ENCODE results near the gene PRRT3.
"Not testable (repeated sequence)": the region's sequence is repeated elsewhere in the genome, so short reads cannot be mapped to it uniquely, and the experiment has no call there.

PRRT3 gene

GRCh38 chr3:9917820-9918219, 34.4 kb downstream of the PRRT3 start:
- DNase-seq = no peak

DNA sequence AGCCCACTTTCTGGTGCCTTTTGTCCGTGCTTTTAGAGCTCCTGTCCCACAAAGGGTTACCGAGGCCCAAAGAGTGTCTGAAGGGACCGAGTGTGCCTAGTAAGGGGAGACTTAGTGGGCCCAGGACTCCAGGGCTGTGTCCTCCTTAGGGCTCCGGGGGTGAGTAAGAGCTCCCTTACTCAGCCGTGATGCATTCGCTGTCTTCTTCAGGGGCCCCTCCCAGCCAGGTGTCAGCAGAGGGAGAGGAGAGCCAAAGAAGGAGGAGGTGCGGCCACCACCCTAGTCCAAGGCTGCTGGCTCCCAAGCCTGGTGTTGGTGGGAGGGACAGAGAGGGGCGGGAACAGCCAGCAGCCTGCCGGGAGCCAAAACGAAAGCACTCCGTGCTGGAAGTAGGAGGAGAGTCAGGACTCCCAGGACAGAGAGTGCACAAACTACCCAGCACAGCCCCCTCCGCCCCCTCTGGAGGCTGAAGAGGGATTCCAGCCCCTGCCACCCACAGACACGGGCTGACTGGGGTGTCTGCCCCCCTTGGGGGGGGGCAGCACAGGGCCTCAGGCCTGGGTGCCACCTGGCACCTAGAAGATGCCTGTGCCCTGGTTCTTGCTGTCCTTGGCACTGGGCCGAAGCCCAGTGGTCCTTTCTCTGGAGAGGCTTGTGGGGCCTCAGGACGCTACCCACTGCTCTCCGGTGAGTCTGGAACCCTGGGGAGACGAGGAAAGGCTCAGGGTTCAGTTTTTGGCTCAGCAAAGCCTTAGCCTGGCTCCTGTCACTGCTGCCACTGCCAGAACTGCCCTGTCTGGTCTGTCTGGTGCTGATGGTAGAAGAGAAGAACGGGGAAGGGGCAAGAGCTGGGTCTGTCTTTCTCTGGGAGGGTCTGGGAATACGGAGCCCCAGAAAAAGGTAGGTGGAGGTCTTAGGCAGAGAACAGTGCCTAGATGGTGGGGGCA, 35.2 kb downstream of the PRRT3 start, which contains the start of gene IL17RC:
Gene IL17RC, plus strand, starts transcription at position 365 of the 947 bp plus-strand sequence. Its CDS starts 218 bp downstream, at position 583.
- peak; percentile 39 for DNase-seq

GRCh38 chr3:9916346-9916733, 35.9 kb downstream of the PRRT3 start:
- DNase-seq = no peak

DNA sequence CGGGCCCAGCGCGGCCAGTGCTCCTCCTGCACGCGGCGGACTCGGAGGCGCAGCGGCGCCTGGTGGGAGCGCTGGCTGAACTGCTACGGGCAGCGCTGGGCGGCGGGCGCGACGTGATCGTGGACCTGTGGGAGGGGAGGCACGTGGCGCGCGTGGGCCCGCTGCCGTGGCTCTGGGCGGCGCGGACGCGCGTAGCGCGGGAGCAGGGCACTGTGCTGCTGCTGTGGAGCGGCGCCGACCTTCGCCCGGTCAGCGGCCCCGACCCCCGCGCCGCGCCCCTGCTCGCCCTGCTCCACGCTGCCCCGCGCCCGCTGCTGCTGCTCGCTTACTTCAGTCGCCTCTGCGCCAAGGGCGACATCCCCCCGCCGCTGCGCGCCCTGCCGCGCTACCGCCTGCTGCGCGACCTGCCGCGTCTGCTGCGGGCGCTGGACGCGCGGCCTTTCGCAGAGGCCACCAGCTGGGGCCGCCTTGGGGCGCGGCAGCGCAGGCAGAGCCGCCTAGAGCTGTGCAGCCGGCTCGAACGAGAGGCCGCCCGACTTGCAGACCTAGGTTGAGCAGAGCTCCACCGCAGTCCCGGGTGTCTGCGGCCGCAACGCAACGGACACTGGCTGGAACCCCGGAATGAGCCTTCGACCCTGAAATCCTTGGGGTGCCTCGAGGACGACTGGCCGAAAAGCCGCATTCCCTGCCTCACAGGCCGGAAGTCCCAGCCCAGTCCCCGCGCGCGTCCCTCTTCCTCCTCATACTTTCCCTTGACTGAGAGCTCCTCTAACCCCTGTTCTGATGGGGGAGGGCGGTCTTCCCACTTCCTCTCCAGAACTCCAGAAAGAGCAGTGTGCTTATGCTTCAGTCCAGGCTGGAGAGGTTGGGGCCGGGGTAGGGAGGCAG, 36.7 kb downstream of the PRRT3 start:
- peak; percentile 44 for DNase-seq

DNA sequence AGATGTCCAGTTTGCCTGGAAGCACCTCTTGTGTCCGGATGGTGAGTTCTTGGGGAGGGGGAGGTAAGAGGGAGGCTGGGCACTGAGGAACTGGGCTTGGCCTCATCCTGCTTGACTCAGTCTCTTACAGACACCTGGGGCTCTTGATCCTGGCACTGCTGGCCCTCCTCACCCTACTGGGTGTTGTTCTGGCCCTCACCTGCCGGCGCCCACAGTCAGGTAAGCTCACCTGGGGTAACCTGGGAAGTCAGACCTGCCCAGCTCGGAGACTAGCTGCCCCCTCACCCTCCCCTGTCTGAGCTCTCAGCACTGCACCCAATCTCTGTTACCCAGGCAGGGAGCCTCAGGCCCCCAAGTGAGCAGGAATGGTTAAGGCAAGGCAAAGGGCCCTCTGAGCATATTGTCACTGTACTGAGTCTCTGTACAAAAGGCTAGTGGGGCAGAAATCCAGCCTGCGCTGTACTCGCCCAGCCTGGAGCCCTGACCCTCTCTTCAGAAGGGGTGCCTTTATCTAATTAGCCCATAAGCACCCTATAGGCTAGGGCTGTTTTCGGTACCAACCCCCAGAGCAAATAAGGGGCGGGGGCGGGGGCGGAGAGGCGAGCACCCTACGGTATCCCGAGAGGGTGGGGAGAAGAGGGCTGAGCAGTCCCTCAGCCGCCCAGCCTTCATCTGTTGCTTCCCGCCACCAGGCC, 37.5 kb downstream of the PRRT3 start:
- DNase-seq = no peak

DNA sequence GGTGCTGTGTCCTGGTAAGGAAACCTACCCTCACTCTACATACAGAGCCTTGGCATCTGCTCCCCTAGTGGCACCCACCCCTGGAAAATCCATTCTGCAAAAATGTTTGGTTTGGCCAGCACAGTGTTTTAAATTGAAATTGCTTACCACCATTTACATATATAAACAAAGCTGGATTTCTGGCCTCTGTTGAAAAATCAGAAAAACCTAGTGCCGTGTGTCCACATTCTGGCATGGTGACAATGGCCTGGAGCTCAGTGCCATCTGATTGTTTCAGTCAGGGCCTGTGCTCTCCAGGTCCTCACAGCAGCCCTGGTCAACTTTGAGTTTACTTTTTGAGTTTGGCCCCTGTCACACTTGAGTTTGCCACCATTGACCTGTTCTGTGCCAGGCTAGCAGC, 38.2 kb downstream of the PRRT3 start:
- no peak for DNase-seq

- no peak for DNase-seq
Observed at GRCh38 chr3:9913601-9914000, 38.6 kb downstream of the PRRT3 start.

GRCh38 chr3:9912294-9912935, 39.8 kb downstream of the PRRT3 start:
- DNase-seq = no peak

DNA sequence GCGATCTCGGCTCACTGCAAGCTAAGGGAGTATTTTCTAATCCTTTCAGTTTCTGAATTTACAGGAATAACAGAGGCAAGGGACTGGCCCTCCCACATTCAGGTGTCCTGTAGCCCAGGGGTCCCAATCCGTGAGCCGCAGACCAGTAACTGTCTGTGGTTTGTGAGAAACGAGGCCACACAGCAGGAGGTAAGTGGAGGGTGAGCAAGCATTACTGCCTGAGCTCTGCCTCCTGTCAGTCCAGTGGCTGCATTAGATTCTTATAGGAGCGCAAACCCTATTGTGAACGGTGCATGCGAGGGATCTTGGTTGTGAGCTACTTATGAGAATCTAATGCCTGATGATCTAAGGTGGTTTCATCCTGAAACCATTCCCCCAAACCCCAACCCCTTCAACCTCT, 40.3 kb downstream of the PRRT3 start:
- no peak for DNase-seq

DNA sequence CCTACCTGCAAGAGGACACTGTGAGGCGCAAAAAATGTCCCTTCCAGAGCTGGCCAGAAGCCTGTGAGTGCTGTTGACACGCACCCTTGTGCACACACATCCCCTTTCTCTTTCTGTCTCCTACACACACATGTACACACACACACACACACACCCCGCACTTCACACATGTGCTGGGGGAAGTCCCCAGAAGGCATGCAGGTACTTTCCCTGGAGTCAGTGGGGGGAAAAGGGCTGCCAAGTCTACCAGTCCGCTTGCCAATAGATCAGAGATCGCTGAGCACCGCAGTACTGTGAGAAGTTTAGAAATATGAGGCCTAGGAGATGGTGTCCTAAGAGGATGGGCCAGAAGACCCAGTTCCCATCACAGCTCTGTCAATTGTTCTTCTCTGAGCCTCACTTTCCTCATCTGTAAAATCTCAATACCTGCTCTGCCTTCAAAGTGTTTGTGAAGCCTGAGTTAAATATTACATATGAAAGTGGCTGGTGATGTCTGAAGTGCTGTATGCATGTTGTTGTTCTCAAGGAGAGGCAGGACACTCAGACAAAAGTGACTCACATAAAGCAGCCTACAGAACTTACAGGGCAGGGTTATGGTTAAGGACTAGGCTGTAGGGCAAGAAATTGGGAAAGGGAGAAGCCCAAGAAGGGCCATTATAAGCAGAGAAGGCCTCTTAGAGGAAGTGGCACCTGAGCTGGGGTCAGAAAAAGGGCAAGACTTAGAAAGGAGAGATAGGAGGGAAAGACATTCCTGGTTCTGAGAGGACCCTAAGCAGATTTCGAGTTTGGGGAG, 42.8 kb downstream of the PRRT3 start:
- no peak for DNase-seq

DNA sequence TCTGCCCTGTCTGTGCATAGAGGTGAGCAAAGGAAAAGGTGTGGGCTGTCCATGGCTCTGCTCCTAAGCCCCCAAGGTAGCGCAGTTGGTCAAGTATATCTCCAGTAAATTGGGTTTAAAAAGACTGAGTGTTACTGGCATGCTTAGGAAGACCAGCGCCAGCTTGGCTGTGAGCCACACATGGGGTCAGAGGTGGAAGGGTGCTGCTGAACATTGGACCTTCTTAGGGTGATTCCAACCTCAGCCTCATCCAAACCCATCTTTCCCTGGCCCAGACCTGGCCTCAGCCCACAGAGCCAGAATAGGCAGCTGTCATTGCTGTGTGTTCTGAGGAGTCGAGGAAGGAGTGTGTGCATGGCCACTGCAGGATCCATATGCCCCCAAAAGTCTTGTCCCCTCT, 43.9 kb downstream of the PRRT3 start:
- DNase-seq = no peak

DNA sequence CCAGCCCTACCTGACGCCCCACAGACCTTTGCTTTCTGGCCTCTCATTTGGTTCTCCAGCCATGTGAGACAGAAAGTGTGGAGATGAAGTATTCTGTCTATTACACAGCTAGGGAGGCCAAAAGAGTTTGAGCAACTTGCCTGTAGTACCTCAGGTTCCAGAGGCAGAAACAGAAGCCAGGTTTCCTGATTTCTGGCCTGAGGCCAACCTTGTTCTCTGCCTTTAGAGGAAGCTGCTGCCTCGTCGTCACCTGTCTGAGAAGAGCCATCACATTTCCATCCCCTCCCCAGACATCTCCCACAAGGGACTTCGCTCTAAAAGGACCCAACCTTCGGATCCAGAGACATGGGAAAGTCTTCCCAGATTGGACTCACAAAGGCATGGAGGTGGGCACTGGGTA, 45.7 kb downstream of the PRRT3 start:
- no peak for DNase-seq

DNA sequence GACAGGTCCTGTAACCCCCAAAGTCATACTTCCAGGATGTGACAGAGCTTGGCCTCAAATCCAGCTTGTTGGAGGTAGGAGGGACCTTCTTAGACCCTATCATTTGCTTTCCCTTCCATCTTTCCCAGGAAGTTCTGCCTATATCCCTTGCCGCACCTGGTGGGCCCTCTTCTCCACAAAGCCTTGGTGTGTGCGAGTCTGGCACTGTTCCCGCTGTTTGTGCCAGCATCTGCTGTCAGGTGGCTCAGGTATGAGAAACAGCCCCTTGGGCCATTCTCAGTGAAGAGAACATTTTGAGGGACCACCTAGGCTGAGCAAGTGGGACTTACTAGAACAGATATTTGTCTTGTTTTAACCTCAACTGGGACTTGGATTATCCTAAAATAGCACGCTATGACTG, 48.3 kb downstream of the PRRT3 start:
- no peak for DNase-seq

GRCh38 chr3:9903238-9903624, 49.0 kb downstream of the PRRT3 start:
- no peak for DNase-seq

DNA sequence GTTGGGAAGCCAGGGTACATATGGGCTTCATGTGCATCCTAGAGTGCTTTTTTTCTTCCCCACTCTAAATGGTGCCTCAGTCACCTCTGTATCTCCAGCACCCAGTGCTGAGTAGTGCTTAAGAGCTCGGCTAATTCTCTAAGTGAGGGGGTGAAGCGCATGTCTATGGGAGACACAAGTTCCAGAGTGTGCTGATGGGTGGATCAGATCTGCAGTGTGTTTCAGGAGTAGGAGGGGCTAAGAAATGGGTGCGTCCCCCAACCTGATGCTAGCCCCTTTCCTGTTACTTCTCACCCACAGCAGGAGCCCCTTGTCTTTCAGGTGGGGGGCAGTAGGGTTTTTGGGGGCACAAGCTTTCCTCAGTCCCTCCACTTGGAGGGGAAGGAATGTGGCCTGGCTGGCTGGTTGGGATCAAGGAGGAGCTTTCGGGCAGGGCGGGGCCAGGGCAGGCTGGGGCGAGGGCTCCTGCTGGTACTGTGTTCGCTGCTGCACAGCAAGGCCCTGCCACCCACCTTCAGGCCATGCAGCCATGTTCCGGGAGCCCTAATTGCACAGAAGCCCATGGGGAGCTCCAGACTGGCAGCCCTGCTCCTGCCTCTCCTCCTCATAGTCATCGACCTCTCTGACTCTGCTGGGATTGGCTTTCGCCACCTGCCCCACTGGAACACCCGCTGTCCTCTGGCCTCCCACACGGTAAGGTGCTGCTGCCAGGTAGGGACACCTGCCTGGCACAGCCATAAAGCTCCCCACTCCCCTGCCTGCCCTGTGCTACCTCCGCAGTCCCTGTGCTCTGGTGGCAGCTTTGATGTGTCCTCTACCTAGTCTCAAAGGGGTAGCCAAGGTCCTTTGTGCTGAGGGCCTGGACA, 49.6 kb downstream of the PRRT3 start, which contains the start of gene IL17RE:
Gene IL17RE, plus strand, starts transcription at position 477 of the 866 bp plus-strand sequence. Its CDS starts 85 bp downstream, at position 562.
- DNase-seq = no peak

DNA sequence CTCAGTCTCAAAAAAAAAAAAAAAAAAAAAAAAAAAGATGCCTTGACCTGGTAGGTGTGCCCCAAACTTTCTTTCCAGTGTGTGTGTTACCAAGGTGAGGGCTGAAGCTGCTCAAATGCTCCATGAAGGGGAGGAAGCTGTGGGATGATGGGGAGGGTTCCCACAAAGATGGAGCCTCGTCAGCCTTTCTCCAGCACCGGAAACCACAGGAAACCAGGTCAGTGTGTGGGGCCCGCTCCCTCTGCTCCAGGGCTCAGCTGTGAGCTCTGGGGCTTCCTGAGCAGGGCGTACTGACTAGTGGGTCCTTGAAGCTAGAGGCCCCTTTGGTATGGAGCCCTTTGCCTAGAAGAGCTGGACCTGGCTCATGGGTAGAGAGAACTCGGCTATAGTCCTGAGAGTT, 50.2 kb downstream of the PRRT3 start:
- DNase-seq = peak; percentile 39

DNA sequence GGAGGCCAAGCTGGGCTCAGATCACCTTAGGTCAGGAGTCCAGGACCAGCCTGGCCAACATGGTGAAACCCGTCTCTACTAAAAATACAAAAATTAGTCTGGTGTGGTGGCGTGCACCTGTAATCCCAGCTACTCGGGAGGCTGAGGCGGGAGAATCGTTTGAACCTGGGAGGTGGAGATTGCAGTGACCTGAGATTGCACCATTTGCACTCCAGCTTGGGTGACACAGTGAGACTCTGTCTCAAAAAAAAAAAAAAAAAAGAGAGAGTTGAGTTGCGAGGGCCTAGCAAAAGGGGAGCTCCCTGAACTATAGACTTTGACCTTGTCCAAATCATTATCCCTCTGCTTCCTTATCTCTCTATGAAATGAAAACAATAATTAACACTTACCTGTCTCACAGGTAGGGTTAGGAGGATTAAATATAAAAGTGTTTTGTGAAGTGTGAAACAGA, 51.2 kb downstream of the PRRT3 start:
- DNase-seq = not testable (repeated sequence)

GRCh38 chr3:9899289-9899791, 52.9 kb downstream of the PRRT3 start:
- no peak for DNase-seq

- DNase-seq = no peak
Observed at GRCh38 chr3:9898467-9899241, 53.6 kb downstream of the PRRT3 start.
